K562 (cell line): ENCODE results near the gene NUP62. TPM values are rescaled to one million over a fixed set of nuclear protein-coding genes. Genes with fewer than 3 reads are reported as not detected.

ENCODE experiments used
- CC2D1A ChIP-seq: fragments of 450-650 bp; IDR thresholded peaks from 2 replicates; pipeline ENCODE4 v1.6.1; 2017; ENCODE audit warnings: mild to moderate bottlenecking
- CCNT2 ChIP-seq: IDR thresholded peaks from 2 replicates; pipeline ENCODE4 v1.6.1; 2011; ENCODE audit warnings: borderline replicate concordance, low read depth, mild to moderate bottlenecking, moderate library complexity, mixed read lengths, low read length; ENCODE audit not compliant: insufficient read length; ENCODE audit errors: extremely low read depth
- E2F4 ChIP-seq: sonication (generic); formaldehyde crosslinking; IDR thresholded peaks from 2 replicates; pipeline ENCODE4 v1.8.0; 2022; ENCODE audit warnings: mild to moderate bottlenecking, low read depth, missing genetic modification reagents
- ELF4 ChIP-seq: fragments of 450-650 bp; formaldehyde crosslinking; IDR thresholded peaks from 2 replicates; pipeline ENCODE4 v1.4.0; 2022; ENCODE audit warnings: missing genetic modification characterization
- MCM7 ChIP-seq, 2 experiments: fragments of 450-650 bp; IDR thresholded peaks; 2 replicates each; pipeline ENCODE4 v1.6.1; 2016 to 2018
- NELFE ChIP-seq: IDR thresholded peaks from 2 replicates; pipeline ENCODE4 v1.6.1; 2011; ENCODE audit warnings: mild to moderate bottlenecking; ENCODE audit not compliant: insufficient read depth, insufficient read length
- PATZ1 ChIP-seq: fragments of 250-450 bp; sonication (Bioruptor Pico); IDR thresholded peaks from 2 replicates; pipeline ENCODE4 v1.5.0; 2020; ENCODE audit warnings: mild to moderate bottlenecking, borderline replicate concordance
- PHB2 ChIP-seq: fragments of 450-650 bp; IDR thresholded peaks from 2 replicates; pipeline ENCODE4 v1.6.1; 2017; ENCODE audit warnings: low read depth
- PRMT5 ChIP-seq: sonication (generic); formaldehyde crosslinking; IDR thresholded peaks from 2 replicates; pipeline ENCODE4 v1.5.0; 2020; ENCODE audit warnings: missing genetic modification reagents
- THRB ChIP-seq: fragments of 450-650 bp; formaldehyde crosslinking; conservative IDR thresholded peaks from 2 replicates; pipeline ENCODE4 v1.4.0; 2022; ENCODE audit warnings: mild to moderate bottlenecking, missing genetic modification characterization
- ZBTB2 ChIP-seq: fragments of 450-650 bp; IDR thresholded peaks from 2 replicates; pipeline ENCODE4 v1.6.1; 2016; ENCODE audit warnings: antibody characterized with exemption
- ZFX ChIP-seq: sonication (generic); formaldehyde crosslinking; IDR thresholded peaks from 2 replicates; pipeline ENCODE4 v1.8.0; 2022; ENCODE audit warnings: mild to moderate bottlenecking, missing genetic modification reagents, moderate library complexity
- ZNF316 ChIP-seq: fragments of 450-650 bp; IDR thresholded peaks from 2 replicates; pipeline ENCODE4 v1.6.1; 2016
- ZNF717 ChIP-seq: fragments of 250-450 bp; sonication (Bioruptor Pico); IDR thresholded peaks from 2 replicates; pipeline ENCODE4 v1.5.0; 2021
- polyA plus RNA-seq, 8 experiments: library from polyadenylated mRNA; depleted of rRNA in 4 of 8; stranded (reverse) in 5 of 8; unstranded in 3 of 8; fragments of >200 nt; fragmentation: Nextera tagmentation in 2 of 8; fragmentation: Illumina TruSeq in 1 of 8; extraction: Ambion mirVana in 2 of 8; extraction: Trizol in 1 of 8; gene quantifications; 2 replicates each; pipeline versions ENCODE4 v1.2.1 to v1.2.3, GENCODE V29; 2011 to 2014; ENCODE audit warnings: inconsistent platforms in 1 of 8, missing spikeins in 1 of 8
- total RNA-seq, 7 experiments: library from RNA; depleted of rRNA in 6 of 7; stranded (reverse); fragments of >200 nt in 6 of 7; fragmentation: Illumina TruSeq in 2 of 7; extraction: Trizol in 2 of 7; gene quantifications; 2 replicates each; pipeline versions ENCODE4 v1.2.1 to v1.2.3, GENCODE V29; 2011 to 2021; ENCODE audit warnings: low replicate concordance in 1 of 7
- TF ChIP-seq, protein P1 (sequence below), 2 experiments: fragments of 450-650 bp; IDR thresholded peaks; 2 replicates each; pipeline ENCODE4 v1.6.1; 2018; ENCODE audit warnings: mild to moderate bottlenecking in 2 of 2, low read depth in 1 of 2; ENCODE audit not compliant: partially characterized antibody in 2 of 2
- TF ChIP-seq, protein P2 (sequence below): sonication (generic); formaldehyde crosslinking; IDR thresholded peaks from 2 replicates; pipeline ENCODE4 v1.8.1; 2023; ENCODE audit warnings: mild to moderate bottlenecking, missing genetic modification reagents

The NUP62 gene
- total and polyA plus RNA-seq, 9 of the 15 experiments (the other 6 are each of a cell fraction or from before 2014, with no cell fraction given): 16.9 to 109 (median 66.0) TPM

DNA sequence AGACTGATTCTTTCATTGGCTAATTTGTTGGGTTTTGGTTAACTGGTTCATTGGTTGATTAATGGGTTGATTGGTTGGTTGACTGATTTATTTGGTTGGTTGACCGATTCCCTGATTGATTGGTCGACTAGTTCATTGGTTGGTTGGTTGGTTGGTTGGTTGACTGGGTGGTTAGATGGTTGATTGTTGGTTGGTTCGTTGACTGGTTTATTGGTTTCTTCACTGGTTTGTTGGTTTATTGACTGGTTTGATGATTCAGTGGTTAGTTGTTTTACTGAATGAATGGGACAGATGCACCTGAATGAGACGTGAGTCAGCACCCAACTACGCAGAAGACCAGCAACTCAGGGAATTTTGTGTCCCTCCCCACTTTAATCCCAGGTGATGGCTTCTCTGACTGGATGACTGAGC, 2.7 kb upstream of the NUP62 start (continued):
- TF ChIP-seq E2F4 (CRISPR knock-in tag) (no peak), PHB2 (no peak), CC2D1A (no peak), MCM7 (IDR thresholded peaks at IDR 0.05) (no peak), ZBTB2 (no peak), ZFX (CRISPR knock-in tag) (no peak), THRB (CRISPR knock-in tag) (peak; percentile 98), NELFE (no peak), ZNF717 (CRISPR knock-in tag) (no peak), PATZ1 (CRISPR knock-in tag) (no peak), ZNF316 (no peak), CCNT2 (no peak), PRMT5 (no peak), ELF4 (CRISPR knock-in tag) (peak; percentile 98)
- TF ChIP-seq, protein P1, sequence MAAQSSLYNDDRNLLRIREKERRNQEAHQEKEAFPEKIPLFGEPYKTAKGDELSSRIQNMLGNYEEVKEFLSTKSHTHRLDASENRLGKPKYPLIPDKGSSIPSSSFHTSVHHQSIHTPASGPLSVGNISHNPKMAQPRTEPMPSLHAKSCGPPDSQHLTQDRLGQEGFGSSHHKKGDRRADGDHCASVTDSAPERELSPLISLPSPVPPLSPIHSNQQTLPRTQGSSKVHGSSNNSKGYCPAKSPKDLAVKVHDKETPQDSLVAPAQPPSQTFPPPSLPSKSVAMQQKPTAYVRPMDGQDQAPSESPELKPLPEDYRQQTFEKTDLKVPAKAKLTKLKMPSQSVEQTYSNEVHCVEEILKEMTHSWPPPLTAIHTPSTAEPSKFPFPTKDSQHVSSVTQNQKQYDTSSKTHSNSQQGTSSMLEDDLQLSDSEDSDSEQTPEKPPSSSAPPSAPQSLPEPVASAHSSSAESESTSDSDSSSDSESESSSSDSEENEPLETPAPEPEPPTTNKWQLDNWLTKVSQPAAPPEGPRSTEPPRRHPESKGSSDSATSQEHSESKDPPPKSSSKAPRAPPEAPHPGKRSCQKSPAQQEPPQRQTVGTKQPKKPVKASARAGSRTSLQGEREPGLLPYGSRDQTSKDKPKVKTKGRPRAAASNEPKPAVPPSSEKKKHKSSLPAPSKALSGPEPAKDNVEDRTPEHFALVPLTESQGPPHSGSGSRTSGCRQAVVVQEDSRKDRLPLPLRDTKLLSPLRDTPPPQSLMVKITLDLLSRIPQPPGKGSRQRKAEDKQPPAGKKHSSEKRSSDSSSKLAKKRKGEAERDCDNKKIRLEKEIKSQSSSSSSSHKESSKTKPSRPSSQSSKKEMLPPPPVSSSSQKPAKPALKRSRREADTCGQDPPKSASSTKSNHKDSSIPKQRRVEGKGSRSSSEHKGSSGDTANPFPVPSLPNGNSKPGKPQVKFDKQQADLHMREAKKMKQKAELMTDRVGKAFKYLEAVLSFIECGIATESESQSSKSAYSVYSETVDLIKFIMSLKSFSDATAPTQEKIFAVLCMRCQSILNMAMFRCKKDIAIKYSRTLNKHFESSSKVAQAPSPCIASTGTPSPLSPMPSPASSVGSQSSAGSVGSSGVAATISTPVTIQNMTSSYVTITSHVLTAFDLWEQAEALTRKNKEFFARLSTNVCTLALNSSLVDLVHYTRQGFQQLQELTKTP (IDR thresholded peaks at IDR 0.05; ENCODE audit: low read depth in 1 of 2, partially characterized antibody in 2 of 2): peak in 1 of 2 experiments; percentile 49
- TF ChIP-seq, protein P2, sequence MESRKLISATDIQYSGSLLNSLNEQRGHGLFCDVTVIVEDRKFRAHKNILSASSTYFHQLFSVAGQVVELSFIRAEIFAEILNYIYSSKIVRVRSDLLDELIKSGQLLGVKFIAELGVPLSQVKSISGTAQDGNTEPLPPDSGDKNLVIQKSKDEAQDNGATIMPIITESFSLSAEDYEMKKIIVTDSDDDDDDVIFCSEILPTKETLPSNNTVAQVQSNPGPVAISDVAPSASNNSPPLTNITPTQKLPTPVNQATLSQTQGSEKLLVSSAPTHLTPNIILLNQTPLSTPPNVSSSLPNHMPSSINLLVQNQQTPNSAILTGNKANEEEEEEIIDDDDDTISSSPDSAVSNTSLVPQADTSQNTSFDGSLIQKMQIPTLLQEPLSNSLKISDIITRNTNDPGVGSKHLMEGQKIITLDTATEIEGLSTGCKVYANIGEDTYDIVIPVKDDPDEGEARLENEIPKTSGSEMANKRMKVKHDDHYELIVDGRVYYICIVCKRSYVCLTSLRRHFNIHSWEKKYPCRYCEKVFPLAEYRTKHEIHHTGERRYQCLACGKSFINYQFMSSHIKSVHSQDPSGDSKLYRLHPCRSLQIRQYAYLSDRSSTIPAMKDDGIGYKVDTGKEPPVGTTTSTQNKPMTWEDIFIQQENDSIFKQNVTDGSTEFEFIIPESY (CRISPR knock-in tag): no peak
